Myocyte (in vitro differentiated cells): ENCODE results near the gene PRKAR1B. TPM values are rescaled to one million over a fixed set of nuclear protein-coding genes. Genes with fewer than 3 reads are reported as not detected.

Experiments
- DNase-seq: peaks from one replicate; pipeline ENCODE4 v3.0.0-alpha.2; 2012; ENCODE audit warnings: low read depth
- total RNA-seq: library from RNA; depleted of rRNA; stranded (reverse); fragments of >200 nt; gene quantifications from 2 replicates; pipeline ENCODE4 v1.2.3, GENCODE V29; 2014

PRKAR1B gene
- total RNA-seq, 1 donor from 2014 or later: 16.4 TPM

DNA sequence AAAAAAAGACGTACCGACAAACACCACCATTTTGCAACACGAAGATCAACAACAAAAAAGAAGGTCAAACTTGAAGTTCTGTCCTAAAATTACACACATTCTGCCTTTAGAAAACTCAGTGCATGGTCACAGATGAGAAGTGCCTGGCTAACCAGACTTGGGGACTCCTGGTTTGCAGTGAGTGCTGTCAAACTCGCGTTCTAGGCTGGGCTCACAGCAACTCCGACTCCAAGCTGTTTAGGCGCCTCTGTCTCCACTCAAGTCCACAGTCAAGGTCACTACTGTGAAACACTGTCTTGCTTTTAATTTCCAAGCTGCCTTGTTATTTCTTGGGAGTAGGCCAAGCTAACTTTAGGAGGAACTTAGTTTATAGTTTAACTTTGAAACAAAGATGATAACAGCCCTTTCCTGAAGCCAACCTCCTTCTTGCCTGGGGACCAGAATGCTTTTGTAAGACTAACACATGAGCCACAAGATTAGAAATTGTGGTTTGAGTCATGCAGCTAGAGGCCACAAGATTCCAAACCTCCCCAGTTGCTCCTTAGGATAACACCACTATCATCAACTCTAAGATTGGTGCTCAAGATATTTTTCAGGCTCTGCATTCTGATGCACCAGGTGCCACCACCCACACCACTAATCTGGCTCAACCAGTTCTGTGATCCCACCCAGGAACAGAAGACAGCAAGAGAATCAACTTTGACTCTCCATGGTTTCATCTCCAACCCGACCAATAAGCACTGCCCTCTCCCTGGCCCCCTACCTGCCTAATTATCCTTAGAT, 1.7 kb downstream of the PRKAR1B start:
- DNase-seq: peak; percentile 80

DNA sequence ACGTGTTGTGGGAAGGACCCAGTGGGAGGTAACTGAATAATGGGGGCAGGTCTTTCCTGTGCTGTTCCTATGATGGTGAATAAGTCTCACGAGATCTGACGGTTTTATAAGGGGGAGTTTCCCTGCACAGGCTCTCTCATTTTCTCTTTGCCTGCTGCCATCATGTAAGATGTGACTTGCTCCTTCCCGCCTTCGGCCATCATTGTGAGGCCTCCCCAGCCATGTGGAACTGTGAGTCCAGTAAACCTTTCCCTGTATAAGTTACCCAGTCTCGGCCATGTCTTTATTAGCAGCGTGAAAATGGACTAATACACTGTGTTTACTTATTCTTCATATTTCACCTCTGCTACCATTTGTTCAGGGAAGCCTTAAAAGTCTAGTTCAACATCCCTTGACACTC, 2.8 kb downstream of the PRKAR1B start:
- no peak for DNase-seq

DNA sequence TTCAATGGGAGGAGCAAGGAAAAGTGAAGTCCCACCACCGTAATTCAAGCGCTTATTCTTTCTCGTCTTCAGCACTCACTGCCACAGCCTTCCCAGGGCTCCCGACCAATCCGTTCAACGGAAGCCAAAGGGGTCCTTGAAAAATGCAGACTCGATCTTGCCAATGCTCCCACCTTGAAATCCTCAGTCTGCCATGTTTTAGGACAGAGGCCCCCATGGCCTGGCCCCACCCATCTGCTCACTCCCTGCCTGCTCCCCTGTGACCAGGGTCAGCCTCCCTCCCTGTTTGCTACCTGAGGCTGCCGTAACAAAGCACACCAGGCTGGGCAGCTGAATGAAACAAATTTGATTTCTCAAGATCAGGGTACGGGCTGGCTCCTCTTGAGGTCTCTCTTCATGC, 3.5 kb downstream of the PRKAR1B start:
- DNase-seq: no peak

DNA sequence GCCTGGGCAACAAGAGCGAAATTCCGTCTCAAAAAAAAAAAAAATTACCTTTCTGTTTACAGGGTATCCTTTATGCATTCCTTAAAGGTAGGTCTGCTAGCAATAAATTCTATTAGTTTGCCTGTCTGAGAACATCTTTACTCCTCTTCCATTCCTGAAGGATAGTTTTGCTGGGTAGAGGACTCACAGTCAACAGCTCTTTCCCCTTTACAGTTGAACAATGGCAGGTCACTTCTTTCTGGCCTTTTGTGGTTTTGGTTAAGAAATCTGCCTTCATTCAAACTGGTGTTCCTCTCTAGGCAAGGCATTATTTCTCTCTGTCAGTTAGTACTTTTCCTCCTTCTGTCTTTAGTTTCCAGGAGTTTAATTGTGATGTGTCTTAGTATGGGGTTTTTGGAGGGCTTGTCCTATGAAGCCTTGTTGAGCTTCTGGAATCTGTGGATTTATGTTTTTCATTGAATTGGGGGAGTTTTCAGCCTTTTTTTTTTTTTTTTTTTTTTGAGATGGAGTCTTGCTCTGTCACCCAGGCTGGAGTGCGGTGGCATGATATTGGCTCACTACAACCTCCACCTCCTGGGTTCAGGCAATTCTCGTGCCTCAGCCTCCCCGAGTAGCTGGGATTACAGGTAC, 5.3 kb downstream of the PRKAR1B start:
- DNase-seq: no peak

DNA sequence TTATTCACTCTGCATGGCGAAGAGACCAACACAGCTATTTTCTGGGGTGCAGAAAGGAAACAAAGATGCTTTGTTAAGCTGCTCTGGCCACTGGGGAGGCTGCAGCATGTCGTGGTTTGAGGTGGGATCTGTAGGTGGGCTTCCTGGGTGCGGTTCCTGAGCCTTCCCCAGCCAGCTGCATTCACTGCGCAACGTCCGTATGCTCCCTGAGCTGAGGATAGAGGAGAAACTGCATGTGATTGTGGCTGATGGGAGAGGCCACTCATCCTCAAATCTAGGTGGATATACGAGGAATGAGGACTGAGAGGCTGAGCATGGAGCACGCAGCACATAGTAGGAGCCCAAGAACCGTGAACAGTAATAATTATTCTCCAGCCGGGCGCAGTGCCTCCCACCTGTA, 10.4 kb downstream of the PRKAR1B start:
- no peak for DNase-seq

DNA sequence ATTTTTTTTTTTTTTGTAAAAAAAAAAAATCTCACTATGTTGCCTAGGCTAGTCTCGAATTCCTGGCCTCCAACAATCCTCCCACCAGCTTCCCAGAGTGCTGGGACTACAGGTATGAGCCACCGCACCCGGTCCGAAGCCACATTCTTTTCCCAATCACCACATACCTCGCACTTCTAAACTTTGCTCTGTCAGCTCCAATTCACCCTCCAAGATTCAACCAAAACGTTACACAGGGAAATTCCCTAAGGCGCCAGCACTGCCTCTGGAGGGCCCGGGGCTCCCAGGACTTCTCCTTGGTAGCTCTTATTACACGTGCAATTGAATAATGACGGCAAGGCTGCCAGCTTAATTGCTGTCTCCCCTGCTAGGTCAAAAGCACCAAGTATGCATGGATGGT, 10.9 kb downstream of the PRKAR1B start:
- no peak for DNase-seq

DNA sequence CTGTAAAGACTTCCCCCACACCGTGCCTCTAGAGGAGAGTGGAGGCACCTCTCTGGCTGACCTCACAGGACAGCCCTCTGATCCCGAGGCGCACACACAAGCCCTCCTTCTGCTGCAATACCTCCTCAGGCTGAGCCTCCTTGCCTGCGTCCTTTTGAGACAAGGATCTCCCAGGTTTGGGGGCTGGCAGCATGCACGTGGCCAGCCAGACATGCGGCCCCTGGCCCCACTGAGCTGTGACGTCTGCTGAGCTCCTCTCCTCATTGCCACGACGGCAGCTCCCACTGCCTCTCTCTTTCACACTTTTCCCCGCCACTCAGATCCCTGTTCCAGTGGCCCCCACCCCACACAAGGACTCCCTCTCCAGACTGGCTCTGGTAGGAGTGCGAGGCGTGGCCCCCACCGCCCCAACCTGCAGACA, 12.8 kb downstream of the PRKAR1B start:
- no peak for DNase-seq

DNA sequence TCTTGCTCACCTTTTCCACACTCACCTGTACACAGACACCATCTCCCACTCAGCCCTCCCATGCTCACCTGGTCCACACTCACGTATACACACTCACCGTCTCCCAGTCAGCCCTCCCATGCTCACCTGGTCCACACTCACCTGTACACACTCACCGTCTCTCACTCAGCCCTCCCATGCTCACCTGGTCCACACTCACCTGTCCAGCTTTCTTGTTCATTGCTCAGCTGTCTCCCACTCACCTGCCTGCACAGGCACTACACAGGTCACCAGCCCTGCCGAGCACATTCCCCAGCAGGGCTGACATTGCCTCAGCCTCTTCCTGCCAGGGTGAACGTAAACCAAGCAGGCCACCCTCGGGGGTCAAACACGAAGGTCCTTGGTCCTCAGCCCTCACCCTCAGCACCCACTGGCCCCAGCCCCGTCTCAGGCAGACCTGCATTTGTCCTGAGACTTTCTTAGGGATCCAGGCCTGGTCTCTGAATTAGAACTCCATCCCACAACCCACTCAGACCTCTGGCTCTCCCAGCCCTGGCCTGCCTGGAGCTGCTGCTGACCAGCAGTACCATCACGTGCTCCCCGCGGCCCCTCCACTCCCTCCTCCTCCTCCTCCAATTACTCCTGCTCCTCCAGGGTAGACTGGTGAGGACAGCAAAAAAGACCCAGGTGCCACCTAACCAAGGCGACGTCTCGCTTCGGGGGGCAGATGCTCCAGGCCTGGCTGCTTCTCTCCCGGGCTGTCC, 13.4 kb downstream of the PRKAR1B start:
- DNase-seq: no peak

DNA sequence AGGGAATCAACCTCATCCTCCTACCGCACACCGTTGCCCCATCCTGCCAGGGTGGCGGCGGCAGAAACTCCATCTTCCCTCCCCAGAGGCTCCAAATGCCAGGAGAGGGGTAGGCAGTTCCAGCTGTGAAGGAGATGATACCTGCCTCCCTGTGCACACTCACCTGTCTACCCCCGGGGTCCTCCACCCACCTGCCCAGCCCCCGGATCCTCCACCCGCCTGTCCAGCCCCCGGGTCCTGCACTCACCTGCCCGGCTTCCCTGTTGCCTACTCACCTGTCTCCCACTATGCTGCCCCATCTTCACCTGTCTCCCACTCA, 14.0 kb downstream of the PRKAR1B start:
- DNase-seq: no peak

DNA sequence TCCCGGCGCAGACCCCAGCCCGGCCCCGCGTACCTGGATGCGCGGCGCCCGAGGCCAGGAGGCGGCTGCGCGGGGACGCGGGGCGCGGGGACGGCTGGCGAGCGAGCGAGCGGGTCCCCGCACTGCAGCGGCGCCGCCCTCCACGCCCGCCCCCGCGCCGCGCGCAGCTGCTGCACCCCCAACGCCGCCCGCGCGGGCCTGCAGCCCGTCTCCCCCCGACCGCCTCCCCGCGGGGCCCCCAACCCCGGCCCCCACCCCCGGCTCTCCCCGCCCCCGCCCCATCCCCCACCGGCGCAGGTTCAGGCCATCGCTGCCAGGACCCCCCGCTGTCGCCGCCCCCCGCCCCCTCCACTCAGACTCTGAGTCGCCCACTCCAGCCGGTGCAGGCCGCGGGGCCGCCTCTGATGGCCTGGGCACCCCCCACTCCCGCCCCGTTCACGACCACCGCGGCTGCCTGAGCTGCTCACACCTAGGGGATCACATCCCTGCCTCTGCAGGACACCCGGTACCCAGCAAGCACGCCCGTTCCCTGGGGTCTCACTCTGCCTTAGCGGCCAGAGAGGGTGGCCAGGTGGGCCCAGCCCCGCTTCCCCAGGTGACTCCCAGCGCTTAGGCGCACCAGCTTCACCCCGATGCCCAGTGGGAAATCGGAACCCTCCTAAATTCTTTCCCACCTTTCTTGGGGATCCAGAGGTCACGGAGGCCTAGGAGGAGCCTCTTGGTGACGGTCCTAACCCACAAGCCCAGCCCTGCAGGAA, 14.5 kb downstream of the PRKAR1B start:
- no peak for DNase-seq

DNA sequence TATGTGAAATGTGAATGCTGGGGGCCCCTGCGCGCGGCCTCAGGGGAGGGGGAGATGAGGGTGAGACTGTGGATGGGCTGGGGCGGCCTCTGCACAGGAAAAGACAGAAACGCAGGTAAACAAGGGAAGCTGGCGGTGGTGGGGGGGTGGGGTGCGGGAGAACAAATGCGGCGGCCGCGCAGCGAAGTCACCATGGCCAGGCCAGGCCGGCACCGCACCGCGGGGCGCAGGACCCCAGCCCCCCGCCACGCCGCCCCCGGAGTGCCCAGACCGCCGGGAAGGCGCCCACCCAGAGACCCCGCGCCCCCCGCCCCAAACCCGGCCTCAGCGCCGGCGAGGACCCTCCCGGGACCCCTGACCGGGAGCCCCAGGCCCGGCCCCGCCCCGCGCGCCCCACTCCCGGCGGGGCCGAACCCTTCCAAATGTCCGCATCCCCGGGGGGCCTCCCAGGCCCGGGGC, 15.1 kb downstream of the PRKAR1B start:
- no peak for DNase-seq

DNA sequence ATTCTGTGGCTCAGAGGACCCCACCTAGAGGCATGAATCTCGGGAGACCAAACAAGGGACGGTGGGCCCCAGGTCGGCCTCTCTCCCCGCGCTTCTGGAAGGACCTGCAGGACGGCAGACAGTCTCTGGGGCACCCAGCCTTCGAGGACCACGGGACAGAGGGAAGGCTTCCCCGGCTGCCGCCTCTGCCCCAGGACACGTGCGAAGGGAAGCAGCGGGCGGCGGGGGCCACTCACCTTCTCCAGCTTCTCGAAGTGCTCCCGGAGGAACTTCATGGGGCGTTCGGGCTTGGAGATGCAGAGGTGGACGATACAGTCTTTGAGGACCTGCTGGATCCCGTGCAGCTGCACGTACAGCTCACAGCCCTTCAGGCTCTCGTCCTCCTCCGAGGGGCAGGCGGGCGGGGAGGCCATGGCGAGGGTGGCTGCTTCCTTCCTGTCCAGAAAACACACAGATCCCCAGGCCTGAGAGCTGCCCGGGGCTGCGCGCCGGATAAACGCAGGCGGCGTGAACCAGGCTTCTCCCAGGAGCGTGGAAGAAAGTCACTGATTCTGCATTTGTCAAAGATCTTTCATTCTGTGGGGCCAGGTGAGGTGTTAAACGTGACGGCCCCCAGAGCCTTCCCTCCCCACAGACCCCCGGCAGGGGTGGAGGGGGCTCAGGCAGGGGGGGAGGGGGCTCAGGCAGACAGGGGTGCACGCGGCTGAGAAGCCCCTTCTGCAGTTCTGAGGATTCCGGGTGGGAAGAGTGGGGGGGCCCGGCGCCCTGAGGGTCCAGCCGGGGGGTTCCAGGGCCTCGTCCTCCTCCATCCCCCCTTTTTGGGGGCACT, 15.8 kb downstream of the PRKAR1B start:
- no peak for DNase-seq

DNA sequence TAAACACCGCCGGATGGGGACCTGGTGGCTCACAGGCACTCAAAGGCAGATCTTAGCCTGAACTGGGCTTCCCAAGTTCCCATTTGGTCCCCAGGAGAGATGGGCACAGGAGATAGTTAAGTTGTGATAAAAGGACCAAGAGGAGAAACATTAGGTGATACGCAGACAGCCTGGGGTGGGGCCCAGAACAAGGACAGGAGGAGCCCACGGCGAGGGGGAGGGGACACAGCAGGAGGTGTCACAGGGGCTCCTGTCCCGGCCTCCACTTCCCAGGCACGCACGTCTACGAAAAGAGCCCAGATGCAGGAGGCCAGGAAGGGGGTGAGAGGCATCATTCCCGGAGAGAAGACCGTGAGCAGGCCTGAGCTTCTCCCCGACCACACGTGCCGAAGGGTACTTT, 16.9 kb downstream of the PRKAR1B start:
- no peak for DNase-seq

DNA sequence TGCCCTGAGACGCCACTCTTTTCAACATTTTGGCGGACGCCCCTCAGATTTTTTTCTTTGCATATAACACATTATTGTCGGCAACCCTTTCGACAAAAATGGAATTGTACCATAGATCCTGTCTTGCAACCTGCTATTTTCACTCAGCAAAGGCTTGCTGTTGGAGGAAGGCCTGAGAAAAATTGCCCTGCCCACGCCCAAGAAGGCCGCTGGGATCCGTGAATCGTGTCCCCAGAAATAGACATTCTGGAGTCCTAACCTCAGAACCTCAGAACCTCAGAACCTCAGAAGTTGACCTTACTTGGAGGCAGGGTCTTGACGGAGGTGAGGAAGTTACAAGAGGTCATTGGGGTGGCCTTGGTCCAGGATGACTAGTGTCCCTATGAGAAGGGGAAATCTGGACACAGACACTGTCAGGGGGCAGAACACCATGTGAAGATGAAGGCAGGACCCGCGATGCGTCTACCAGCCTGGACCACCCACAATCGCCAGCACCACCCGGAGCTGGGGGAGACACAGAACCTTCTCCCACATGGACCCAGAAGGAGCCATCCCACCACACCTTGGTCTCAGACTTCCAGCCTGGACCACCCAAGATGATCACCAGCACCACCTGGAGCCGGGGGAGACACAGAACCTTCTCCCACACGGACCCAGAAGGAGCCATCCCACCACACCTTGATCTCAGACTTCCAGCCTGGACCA, 19.6 kb downstream of the PRKAR1B start:
- peak; percentile 31 for DNase-seq

DNA sequence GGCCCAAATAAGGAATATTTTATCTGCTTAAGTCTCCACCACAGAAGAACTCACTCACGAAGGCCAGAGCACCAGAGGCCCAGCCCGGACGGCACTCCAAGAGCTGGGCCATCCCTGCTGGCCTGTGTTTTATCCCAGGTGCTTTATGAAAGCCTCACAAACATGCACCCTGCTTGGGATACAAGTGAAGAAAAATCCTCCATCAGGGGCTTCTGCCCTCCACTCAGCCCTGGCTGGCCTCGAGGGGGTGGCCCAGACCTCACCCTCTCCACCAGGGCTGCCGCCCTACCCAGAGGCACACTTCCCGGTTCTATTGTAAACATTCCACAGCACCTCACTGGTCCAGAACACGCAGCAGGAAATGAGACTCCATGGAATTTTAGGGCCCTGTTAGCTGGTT, 20.4 kb downstream of the PRKAR1B start:
- DNase-seq: no peak

DNA sequence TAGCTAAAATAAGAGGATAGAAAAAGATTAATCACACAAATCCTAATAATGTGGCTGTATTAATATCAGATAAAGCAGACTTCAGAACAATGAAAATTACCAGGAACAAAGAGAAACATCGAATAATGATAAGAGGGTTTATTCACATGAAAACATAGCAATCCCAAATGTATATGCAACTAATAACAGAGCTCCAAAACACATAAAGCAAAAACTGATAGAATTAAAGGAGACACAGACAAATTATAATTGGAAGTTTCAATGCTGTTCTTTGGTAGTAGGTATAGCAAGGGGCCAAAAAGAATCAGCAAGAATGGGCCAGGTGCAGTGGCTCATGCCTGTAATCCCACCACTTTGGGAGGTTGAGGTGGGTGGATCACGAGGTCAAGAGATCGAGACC, 24.0 kb downstream of the PRKAR1B start:
- no peak for DNase-seq

DNA sequence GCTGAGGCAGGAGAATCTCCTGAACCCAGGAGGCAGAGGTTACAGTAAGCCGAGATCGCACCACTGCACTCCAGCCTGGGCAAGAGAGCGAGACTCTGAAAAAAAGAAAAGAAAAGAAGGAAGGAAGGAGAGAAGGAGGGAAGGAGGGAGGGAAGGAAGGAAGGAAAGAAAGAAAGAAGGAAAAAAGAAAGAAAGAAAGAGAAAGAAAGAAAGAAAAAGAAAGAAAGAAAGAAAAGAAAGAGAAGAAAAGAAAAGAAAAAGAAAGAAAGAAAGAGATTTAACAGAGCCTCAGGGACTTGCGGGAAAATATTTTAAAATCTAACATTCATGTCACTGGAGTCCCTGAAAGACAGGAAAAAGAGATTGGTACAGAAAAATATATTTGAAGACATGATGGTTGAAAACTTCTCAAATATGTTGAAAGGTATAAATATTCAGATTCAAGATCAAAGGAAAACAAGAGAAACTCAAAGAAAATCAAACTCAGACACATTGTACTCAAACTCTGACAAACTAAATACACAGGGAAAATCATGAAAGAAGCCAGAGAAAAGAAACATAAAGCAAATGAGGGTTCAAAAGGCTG, 25.9 kb downstream of the PRKAR1B start:
- DNase-seq: no peak

DNA sequence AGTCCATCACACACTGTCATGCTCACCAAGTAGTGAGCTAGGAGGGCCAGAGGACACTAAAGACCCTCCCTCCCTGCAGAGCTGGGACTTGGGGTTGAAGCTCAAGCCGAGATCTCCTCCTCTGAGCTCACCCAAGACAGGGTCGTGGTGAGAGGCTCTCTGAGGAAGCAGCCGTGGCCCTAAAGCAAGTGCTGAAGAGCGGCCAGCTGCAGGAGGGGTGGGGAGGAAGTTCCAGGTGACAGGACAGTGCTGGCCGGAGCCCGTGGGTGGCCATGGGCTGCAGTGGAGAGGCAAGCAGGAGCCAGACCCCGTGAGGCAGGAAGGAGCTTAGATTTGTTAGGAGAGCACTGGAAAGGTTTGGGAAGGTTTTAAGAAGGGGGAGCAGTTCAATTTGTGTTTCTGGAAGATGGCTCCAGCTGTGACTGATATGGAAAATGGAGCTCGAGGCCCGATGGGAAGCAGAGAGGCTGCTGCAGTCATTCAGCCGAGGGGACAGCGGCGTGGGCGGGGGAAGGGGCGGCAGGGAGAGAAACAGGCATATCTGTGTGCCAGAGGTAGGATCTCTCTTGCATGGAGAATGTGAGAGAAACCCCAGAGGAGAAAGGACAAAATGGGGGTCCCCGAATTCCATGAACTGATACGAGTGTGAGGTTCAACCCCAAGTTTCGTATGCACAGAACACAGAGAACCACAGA, 27.5 kb downstream of the PRKAR1B start:
- DNase-seq: no peak
